ENCODE data around the gene SRD5A1. TPM values are rescaled to one million over a fixed set of nuclear protein-coding genes. Genes with fewer than 3 reads are reported as not detected.

Gene SRD5A1
- polyA plus RNA-seq, 1 experiment, result 20.7 TPM

- no peak for DNase-seq (ENCODE audit: low read depth, low spot score)
Observed at GRCh38 chr5:6683241-6683640, 50.0 kb downstream of the SRD5A1 start.

GRCh38 chr5:6684075-6684474 is 50.8 kb downstream of the SRD5A1 start:
- H3K4me3 ChIP-seq (ENCODE audit: low read depth, low read length), result no peak overlapping the region
- H3K27me3 ChIP-seq (ENCODE audit: control insufficient read depth, insufficient read depth, low read length), result no peaks in the 10 kb centered on the region
- ChIA-PET CTCF (no interaction called here), POLR2A (no interaction called here)
- TF ChIP-seq CTCF (IDR thresholded peaks at IDR 0.05; ENCODE audit: low read depth, low read length), result no peak
- H3K27ac ChIP-seq (ENCODE audit: low read depth, low read length), result no peak overlapping the region
- H3K9me3 ChIP-seq (ENCODE audit: control insufficient read depth, insufficient read depth, low read length), result no peaks in the 10 kb centered on the region
- DNase-seq (ENCODE audit: low read depth, low spot score), result no peak

More at GRCh38 chr5:6683241-6683640, 50.0 kb downstream of the SRD5A1 start:
- Histone ChIP-seq H3K4me3 (ENCODE audit: low read depth, low read length) (no peak overlapping the region), H3K27me3 (ENCODE audit: control insufficient read depth, insufficient read depth, low read length) (no peaks in the 10 kb centered on the region), H3K9me3 (ENCODE audit: control insufficient read depth, insufficient read depth, low read length) (no peaks in the 10 kb centered on the region), H3K27ac (ENCODE audit: low read depth, low read length) (no peak overlapping the region)
- CTCF ChIA-PET, result no interaction called here
- POLR2A ChIA-PET, result no interaction called here
- TF ChIP-seq CTCF (IDR thresholded peaks at IDR 0.05; ENCODE audit: low read depth, low read length), result no peak

- Histone ChIP-seq H3K4me3 (ENCODE audit: low read depth, low read length) (no peak overlapping the region), H3K9me3 (ENCODE audit: control insufficient read depth, insufficient read depth, low read length) (no peaks in the 10 kb centered on the region), H3K27ac (ENCODE audit: low read depth, low read length) (no peak overlapping the region), H3K27me3 (ENCODE audit: control insufficient read depth, insufficient read depth, low read length) (no peaks in the 10 kb centered on the region)
- DNase-seq (ENCODE audit: low read depth, low spot score), result no peak
- no peak for TF ChIP-seq CTCF (IDR thresholded peaks at IDR 0.05; ENCODE audit: low read depth, low read length)
- POLR2A ChIA-PET, result no interaction called here
- CTCF ChIA-PET, result interaction anchor here (1.6 kb wide), 1 partner anchor 59 kb away, joined by 10 read pairs; no protein-coding TSS in a partner anchor
Observed at GRCh38 chr5:6686501-6686900, 53.3 kb downstream of the SRD5A1 start.

GRCh38 chr5:6686915-6687409 is 53.7 kb downstream of the SRD5A1 start:
- Histone ChIP-seq H3K4me3 (ENCODE audit: low read depth, low read length) (peak overlapping the region; percentile 48), H3K27ac (ENCODE audit: low read depth, low read length) (peak overlapping the region; percentile 21), H3K9me3 (ENCODE audit: control insufficient read depth, insufficient read depth, low read length) (no peaks in the 10 kb centered on the region), H3K27me3 (ENCODE audit: control insufficient read depth, insufficient read depth, low read length) (no peaks in the 10 kb centered on the region)
- TF ChIP-seq CTCF (IDR thresholded peaks at IDR 0.05; ENCODE audit: low read depth, low read length), result no peak
- POLR2A ChIA-PET, result no interaction called here
- CTCF ChIA-PET, result interaction anchor here (1.6 kb wide), 1 partner anchor 58 kb away, joined by 10 read pairs; no protein-coding TSS in a partner anchor
- DNase-seq (ENCODE audit: low read depth, low spot score), result no peak

- H3K27ac ChIP-seq (ENCODE audit: low read depth, low read length), result peak overlapping the region; percentile 21
- H3K4me3 ChIP-seq (ENCODE audit: low read depth, low read length), result no peak overlapping the region
- DNase-seq (ENCODE audit: low read depth, low spot score), result no peak
- no peaks in the 10 kb centered on the region for H3K27me3 ChIP-seq (ENCODE audit: control insufficient read depth, insufficient read depth, low read length)
- CTCF ChIA-PET, result interaction anchor here (1.6 kb wide), 1 partner anchor 58 kb away, joined by 10 read pairs; no protein-coding TSS in a partner anchor
- no peak for TF ChIP-seq CTCF (IDR thresholded peaks at IDR 0.05; ENCODE audit: low read depth, low read length)
- POLR2A ChIA-PET, result no interaction called here
- H3K9me3 ChIP-seq (ENCODE audit: control insufficient read depth, insufficient read depth, low read length), result no peaks in the 10 kb centered on the region
Observed at GRCh38 chr5:6687505-6687904, 54.3 kb downstream of the SRD5A1 start.

All from AG04450 (cell line).